Body of pancreas (tissue), 4 donors: ENCODE data around the gene ASB14.
"Not testable (repeated sequence)": the region's sequence is repeated elsewhere in the genome, so short reads cannot be mapped to it uniquely, and the experiment has no call there.

Source experiments
- POLR2A ChIP-seq, 3 donors: fragments of 450-650 bp; IDR thresholded peaks; one replicate each; pipeline ENCODE4 v1.6.1; 2016; ENCODE audit warnings: antibody characterized with exemption in 3 of 3, mild to moderate bottlenecking in 2 of 3
- TF ChIP-seq, protein P1 (sequence below), 7 experiments: fragments of 450-650 bp in 4 of 7; fragments of 200-600 bp in 3 of 7; sonication (generic) in 3 of 7; IDR thresholded peaks; one replicate each; pipeline ENCODE4 v1.5.1; 2016 to 2019; ENCODE audit warnings: antibody characterized with exemption in 7 of 7

DNA sequence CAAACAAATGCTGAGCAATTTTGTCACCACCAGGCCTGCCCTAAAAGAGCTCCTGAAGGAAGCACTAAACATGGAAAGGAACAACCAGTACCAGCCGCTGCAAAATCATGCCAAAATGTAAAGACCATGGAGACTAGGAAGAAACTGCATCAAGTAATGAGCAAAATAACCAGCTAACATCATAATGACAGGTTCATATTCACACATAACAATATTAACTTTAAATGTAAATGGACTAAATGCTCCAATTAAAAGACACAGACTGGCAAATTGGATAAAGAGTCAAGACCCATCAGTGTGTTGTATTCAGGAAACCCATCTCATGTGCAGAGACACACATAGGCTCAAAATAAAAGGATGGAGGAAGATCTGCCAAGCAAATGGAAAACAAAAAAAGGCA lies 34.0 kb upstream of the ASB14 start:
- TF ChIP-seq POLR2A (IDR thresholded peaks at IDR 0.05), result not testable (repeated sequence)
- TF ChIP-seq, protein P1, sequence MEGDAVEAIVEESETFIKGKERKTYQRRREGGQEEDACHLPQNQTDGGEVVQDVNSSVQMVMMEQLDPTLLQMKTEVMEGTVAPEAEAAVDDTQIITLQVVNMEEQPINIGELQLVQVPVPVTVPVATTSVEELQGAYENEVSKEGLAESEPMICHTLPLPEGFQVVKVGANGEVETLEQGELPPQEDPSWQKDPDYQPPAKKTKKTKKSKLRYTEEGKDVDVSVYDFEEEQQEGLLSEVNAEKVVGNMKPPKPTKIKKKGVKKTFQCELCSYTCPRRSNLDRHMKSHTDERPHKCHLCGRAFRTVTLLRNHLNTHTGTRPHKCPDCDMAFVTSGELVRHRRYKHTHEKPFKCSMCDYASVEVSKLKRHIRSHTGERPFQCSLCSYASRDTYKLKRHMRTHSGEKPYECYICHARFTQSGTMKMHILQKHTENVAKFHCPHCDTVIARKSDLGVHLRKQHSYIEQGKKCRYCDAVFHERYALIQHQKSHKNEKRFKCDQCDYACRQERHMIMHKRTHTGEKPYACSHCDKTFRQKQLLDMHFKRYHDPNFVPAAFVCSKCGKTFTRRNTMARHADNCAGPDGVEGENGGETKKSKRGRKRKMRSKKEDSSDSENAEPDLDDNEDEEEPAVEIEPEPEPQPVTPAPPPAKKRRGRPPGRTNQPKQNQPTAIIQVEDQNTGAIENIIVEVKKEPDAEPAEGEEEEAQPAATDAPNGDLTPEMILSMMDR (IDR thresholded peaks at IDR 0.05), result not testable (repeated sequence)
